GM06990 (cell line): Measurements from ENCODE around the gene ARHGAP45.
A peak's percentile ranks its signal among the peaks of the same experiment; 100 is the strongest.

Experiments
- DNase-seq: peaks from one replicate; pipeline ENCODE4 v3.0.0-alpha.2; 2011; ENCODE audit not compliant: insufficient read length; ENCODE audit errors: extremely low read depth
- H3K27me3 ChIP-seq: replicated peaks from 2 replicates; pipeline ENCODE4 v1.6.0; 2011; ENCODE audit warnings: low read length; ENCODE audit not compliant: control insufficient read depth, insufficient read depth
- H3K36me3 ChIP-seq: 2 replicates; pipeline ENCODE4 v1.5.1; 2011; ENCODE audit warnings: low read length; ENCODE audit not compliant: control insufficient read depth, insufficient read depth
- H3K4me3 ChIP-seq: replicated peaks from 2 replicates; pipeline ENCODE4 v1.5.1; 2011; ENCODE audit warnings: low read depth, mild to moderate bottlenecking, control low read depth, low read length
- TF ChIP-seq, protein P1 (sequence below): IDR thresholded peaks from 2 replicates; pipeline ENCODE4 v1.5.1; 2011; ENCODE audit warnings: low read length, control low read depth, mild to moderate bottlenecking, inconsistent platforms; ENCODE audit not compliant: insufficient read depth, poor library complexity, severe bottlenecking

Gene ARHGAP45

DNA sequence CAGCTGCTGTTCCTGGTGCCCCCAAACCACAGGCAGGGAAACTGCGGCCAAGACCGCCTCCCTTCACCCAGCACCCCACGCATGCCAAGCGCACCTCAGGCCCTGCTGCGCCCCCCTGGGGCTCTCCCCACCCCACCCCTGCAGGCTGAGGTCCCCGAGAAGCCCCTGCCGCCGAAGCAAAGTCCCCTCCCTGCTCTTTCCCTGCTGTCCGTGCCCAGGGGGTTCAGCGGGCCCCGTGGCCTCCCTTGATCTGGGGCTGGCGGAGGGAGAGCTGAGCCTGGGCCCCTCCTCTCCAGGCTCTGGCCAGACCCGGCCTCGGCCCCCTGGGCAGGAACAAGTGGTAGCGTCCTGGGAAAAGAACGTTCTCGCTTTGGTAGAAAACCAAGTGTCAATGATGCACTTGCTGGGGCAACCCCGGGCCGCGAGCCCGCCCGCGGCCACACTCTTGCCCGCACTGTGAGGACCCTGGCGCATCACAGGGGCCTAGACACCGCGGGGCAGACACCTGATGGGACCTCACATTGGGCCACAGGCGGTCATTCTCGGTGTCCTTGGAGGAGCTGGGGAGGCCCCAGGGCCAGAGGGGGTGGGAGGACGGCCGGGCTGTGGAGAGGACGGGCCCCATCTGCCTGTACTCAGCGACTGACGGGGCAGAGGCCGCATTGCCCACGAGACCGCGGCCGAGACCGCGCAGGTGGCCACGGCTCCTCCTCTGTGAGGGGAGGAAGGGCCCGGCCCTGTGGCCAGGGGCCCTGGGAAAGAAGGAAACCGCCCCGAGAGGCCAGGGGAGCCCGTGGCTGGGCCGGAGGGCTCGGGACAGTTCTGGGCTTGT lies 65.8 kb downstream of the ARHGAP45 start:
- peak; percentile 68 for DNase-seq
- Histone ChIP-seq H3K4me3 (peak overlapping the region; percentile 61), H3K27me3 (no peaks in the 10 kb centered on the region), H3K36me3 (peaks cover 3% of the 10 kb centered on the region)
- TF ChIP-seq, protein P1, sequence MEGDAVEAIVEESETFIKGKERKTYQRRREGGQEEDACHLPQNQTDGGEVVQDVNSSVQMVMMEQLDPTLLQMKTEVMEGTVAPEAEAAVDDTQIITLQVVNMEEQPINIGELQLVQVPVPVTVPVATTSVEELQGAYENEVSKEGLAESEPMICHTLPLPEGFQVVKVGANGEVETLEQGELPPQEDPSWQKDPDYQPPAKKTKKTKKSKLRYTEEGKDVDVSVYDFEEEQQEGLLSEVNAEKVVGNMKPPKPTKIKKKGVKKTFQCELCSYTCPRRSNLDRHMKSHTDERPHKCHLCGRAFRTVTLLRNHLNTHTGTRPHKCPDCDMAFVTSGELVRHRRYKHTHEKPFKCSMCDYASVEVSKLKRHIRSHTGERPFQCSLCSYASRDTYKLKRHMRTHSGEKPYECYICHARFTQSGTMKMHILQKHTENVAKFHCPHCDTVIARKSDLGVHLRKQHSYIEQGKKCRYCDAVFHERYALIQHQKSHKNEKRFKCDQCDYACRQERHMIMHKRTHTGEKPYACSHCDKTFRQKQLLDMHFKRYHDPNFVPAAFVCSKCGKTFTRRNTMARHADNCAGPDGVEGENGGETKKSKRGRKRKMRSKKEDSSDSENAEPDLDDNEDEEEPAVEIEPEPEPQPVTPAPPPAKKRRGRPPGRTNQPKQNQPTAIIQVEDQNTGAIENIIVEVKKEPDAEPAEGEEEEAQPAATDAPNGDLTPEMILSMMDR = no peak

DNA sequence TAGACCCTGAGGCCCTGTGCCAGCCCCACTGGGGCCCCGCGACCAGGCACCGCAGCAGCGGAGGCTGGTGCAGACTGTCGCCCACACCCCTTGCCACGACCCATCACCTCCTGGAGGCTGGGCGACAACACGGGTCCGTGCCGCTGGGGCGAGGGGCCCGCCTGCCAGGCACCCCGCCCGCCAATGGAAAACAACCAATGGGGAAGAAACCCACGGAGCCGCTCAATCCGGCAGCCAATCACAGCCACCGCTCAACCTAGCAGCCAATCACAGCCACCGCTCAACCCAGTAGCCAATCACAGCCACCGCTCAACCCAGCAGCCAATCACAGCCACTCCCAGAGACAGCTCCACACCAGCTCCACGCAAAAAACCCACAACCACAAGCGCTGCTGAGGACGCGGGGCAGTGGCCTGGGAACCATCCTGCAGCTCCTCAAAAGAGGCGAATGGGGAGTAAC lies 66.5 kb downstream of the ARHGAP45 start:
- H3K36me3 ChIP-seq = peaks cover 2% of the 10 kb centered on the region
- TF ChIP-seq, protein P1 = no peak
- H3K4me3 ChIP-seq = peak overlapping the region; percentile 61
- no peaks in the 10 kb centered on the region for H3K27me3 ChIP-seq
- DNase-seq = peak; percentile 83

DNA sequence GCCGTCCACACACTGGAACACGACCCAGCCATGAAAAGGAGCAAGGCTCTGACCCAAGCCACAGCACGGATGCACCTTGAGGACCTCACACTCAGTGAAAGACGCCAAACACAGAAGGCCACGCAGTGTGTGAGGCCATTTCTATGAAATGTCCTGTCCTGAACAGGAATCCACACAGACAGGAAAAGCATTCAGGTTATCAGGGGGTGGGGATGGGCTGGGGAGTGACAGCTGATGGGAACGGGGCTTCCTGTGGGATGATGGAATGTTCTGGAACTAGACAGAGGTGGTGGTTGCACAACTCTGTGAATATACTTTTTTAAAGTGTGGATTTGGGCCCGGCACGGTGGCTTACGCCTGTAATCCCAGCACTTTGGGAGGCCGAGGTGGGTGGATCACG lies 67.5 kb downstream of the ARHGAP45 start:
- Histone ChIP-seq H3K36me3 (peaks cover 2% of the 10 kb centered on the region), H3K4me3 (no peak overlapping the region), H3K27me3 (no peaks in the 10 kb centered on the region)
- DNase-seq = no peak
- TF ChIP-seq, protein P1 = no peak

DNA sequence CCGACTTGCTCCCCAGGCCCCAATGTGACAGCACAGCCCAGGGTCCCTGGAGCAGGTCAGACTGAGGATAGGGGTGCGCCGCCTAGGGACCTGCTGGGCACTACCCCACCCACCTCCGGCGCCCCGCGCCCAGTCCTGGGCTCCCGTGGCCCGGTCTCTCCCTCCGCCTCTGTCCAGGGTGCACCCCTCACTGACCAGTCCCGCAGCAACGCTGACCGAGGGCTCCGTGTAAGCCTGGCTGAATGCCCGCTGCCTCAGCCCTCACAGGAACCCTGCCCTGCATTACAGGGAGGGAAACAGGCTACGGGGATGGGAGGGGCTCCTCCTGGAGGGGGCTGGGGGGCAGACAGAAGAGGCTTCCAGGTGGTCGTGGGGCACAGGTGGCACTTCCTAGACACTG lies 68.5 kb downstream of the ARHGAP45 start:
- Histone ChIP-seq H3K4me3 (no peak overlapping the region), H3K36me3 (peaks cover 2% of the 10 kb centered on the region), H3K27me3 (no peaks in the 10 kb centered on the region)
- TF ChIP-seq, protein P1 = no peak
- DNase-seq = no peak

DNA sequence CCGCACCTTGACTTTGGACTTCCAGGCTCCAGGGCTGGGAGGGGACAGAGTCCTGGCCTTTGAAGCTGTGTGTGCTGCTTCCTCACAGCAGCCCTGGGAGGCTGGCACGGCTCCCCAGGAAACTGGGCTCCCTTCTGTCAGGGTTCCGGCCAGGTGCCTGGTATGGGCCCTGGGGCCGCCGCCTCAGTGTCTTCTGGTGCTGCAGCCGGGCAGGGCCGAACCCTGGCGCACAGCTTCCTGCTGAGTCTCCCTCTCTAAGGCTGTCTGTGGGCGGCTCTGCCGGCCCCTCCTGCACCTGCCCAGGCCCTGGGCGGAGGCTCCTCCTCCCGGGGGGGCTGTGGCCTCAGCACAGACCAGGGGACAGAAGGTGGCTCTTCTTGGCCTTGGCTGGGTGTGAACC lies 69.2 kb downstream of the ARHGAP45 start:
- no peaks in the 10 kb centered on the region for H3K27me3 ChIP-seq
- TF ChIP-seq, protein P1 = no peak
- H3K4me3 ChIP-seq = no peak overlapping the region
- H3K36me3 ChIP-seq = peaks cover 2% of the 10 kb centered on the region
- DNase-seq = peak; percentile 56
